Measurements from ENCODE around the gene PSAPL1.

Gene PSAPL1

GRCh38 chr4:7384003-7384928, 50.5 kb downstream of the PSAPL1 start:
- peaks cover 9% of the 10 kb centered on the region for H3K4me1 ChIP-seq (ENCODE audit: control insufficient read depth, low read length)
- H3K27ac ChIP-seq (ENCODE audit: low read depth, low read length) = no peak overlapping the region
- H3K27me3 ChIP-seq (ENCODE audit: control insufficient read depth, low read length) = no peaks in the 10 kb centered on the region
- no peaks in the 10 kb centered on the region for H3K79me2 ChIP-seq (ENCODE audit: control insufficient read depth, low read length)
- no peaks in the 10 kb centered on the region for H4K20me1 ChIP-seq (ENCODE audit: control insufficient read depth, insufficient read depth, low read depth, low read length)
- H3K9me3 ChIP-seq (ENCODE audit: control insufficient read depth, insufficient read depth, low read length) = peaks cover 14% of the 10 kb centered on the region; the same call in 1 of the 2 replicates
- H3K4me2 ChIP-seq (ENCODE audit: low read length) = no peak overlapping the region
- no peaks in the 10 kb centered on the region for H3F3A ChIP-seq (ENCODE audit: control insufficient read depth, insufficient read depth)
- TF ChIP-seq CTCF (IDR thresholded peaks at IDR 0.05; ENCODE audit: low read depth, low read length, poor library complexity, severe bottlenecking) (no peak), EZH2phosphoT487 (IDR thresholded peaks at IDR 0.05; ENCODE audit: borderline replicate concordance, low read length) (no peak)
- H3K4me3 ChIP-seq (ENCODE audit: low read length) = no peak overlapping the region
- no peaks in the 10 kb centered on the region for H3K36me3 ChIP-seq (ENCODE audit: control insufficient read depth, low read length)
- no peaks in the 10 kb centered on the region for H3K9me2 ChIP-seq (replicated peaks; ENCODE audit: control insufficient read depth, low read length)

DNA sequence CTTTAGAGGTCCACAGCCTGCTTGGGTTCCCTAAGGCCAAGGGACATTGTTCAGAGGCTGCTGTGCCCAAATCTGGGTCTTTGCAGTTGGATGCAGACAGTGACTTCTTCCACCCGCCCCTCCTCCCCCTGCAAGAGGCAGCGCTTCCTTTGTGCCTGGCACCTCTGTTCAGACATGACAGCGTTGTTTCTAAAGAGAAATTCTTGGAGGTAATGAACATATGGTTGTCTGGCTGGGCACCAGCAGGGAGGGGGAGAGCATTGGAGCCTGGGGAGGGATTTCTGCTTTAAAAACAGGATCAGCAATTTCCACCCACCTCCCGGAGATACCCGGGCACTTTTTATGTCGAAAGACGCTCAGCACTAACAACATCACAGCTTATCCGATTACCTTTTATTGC, 51.5 kb downstream of the PSAPL1 start:
- Histone ChIP-seq H3K79me2 (ENCODE audit: control insufficient read depth, low read length) (no peaks in the 10 kb centered on the region), H4K20me1 (ENCODE audit: control insufficient read depth, insufficient read depth, low read depth, low read length) (no peaks in the 10 kb centered on the region), H3K4me1 (ENCODE audit: control insufficient read depth, low read length) (peaks cover 9% of the 10 kb centered on the region), H3K27me3 (ENCODE audit: control insufficient read depth, low read length) (no peaks in the 10 kb centered on the region), H3K4me2 (ENCODE audit: low read length) (no peak overlapping the region), H3K27ac (ENCODE audit: low read depth, low read length) (no peak overlapping the region), H3K9me3 (ENCODE audit: control insufficient read depth, insufficient read depth, low read length) (peaks cover 14% of the 10 kb centered on the region; the same call in 1 of the 2 replicates), H3F3A (ENCODE audit: control insufficient read depth, insufficient read depth) (no peaks in the 10 kb centered on the region), H3K36me3 (ENCODE audit: control insufficient read depth, low read length) (no peaks in the 10 kb centered on the region), H3K9me2 (replicated peaks; ENCODE audit: control insufficient read depth, low read length) (no peaks in the 10 kb centered on the region), H3K4me3 (ENCODE audit: low read length) (no peak overlapping the region)
- TF ChIP-seq EZH2phosphoT487 (IDR thresholded peaks at IDR 0.05; ENCODE audit: borderline replicate concordance, low read length) (no peak), CTCF (IDR thresholded peaks at IDR 0.05; ENCODE audit: low read depth, low read length, poor library complexity, severe bottlenecking) (no peak)

DNA sequence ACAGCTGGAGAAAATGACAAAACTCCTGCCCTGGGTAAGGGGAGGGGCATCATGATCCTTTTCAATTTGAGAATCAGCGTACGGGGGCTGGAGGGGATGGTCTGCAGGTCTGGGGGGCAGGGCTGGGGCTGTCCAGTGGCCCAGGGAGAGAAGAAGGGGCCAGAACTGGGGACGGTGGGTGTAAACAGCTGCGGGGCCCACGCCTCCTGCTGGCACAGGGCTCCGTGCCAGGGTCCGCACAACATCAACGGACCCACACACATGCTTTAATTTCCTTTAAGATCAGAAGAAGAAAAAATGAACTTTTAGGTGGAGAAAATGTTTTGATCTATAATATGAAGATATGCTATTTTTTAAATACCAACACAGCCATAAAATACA, 52.1 kb downstream of the PSAPL1 start:
- no peak for TF ChIP-seq EZH2phosphoT487 (IDR thresholded peaks at IDR 0.05; ENCODE audit: borderline replicate concordance, low read length)
- TF ChIP-seq CTCF (IDR thresholded peaks at IDR 0.05; ENCODE audit: low read depth, low read length, poor library complexity, severe bottlenecking) = no peak

More for the DNA sequence above, 52.1 kb downstream of the PSAPL1 start:
- H4K20me1 ChIP-seq (ENCODE audit: control insufficient read depth, insufficient read depth, low read depth, low read length) = no peaks in the 10 kb centered on the region
- no peak overlapping the region for H3K4me2 ChIP-seq (ENCODE audit: low read length)
- H3K79me2 ChIP-seq (ENCODE audit: control insufficient read depth, low read length) = no peaks in the 10 kb centered on the region
- no peak overlapping the region for H3K4me3 ChIP-seq (ENCODE audit: low read length)
- H3K27me3 ChIP-seq (ENCODE audit: control insufficient read depth, low read length) = no peaks in the 10 kb centered on the region
- H3K27ac ChIP-seq (ENCODE audit: low read depth, low read length) = no peak overlapping the region
- no peaks in the 10 kb centered on the region for H3K9me2 ChIP-seq (replicated peaks; ENCODE audit: control insufficient read depth, low read length)
- H3K4me1 ChIP-seq (ENCODE audit: control insufficient read depth, low read length) = peaks cover 9% of the 10 kb centered on the region
- H3K36me3 ChIP-seq (ENCODE audit: control insufficient read depth, low read length) = no peaks in the 10 kb centered on the region
- H3K9me3 ChIP-seq (ENCODE audit: control insufficient read depth, insufficient read depth, low read length) = peaks cover 11% of the 10 kb centered on the region; the same call in 1 of the 2 replicates
- H3F3A ChIP-seq (ENCODE audit: control insufficient read depth, insufficient read depth) = no peaks in the 10 kb centered on the region
